HTR-8/SVneo (cell line): Measurements from ENCODE around the gene TMEM107.

Experiments used
- DNase-seq: peaks from one replicate; pipeline ENCODE4 v3.0.0; 2011; ENCODE audit warnings: low spot score, mixed read lengths; ENCODE audit not compliant: insufficient read length
- FAIRE-seq: peaks from 2 replicates; lab custom pipeline; 2011; peaks lifted over from hg19 to GRCh38; lab: Jason Lieb, UNC

TMEM107 gene

GRCh38 chr17:8151641-8152111 is 24.5 kb downstream of the TMEM107 start:
- no peak for DNase-seq
- FAIRE-seq, result no peak

DNA sequence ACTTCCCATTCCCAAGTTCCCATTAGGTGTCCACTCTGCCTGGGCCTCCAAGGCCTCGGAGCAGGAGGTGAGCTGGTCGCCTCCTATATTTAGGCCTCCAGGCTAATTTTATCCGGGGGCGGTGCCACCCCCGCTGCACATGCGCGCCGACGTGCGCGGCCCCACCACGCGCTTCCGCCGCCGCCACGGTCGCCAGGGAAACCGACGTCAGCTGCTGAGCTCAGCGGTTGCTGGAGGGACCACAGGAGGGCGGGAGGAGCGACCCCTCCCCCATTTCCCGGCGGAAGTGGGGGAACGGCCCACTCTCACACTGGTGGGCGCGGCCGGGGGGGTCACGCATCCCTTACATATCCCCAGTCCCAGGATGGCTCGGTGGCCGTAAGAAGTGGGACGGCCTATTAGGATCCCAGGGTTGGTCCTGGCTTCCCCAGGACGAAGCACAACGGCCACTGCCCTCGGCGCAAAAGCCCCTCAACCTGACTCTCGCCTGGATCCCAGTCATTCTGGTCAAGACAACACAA is 25.0 kb downstream of the TMEM107 start:
- FAIRE-seq, result peak; percentile 86
- peak; percentile 76 for DNase-seq

- FAIRE-seq (peak; percentile 4), DNase-seq (no peak)
These were observed 25.7 kb downstream of the TMEM107 start for GRCh38 chr17:8150194-8151119.

GRCh38 chr17:8149419-8150193 is 26.6 kb downstream of the TMEM107 start:
- FAIRE-seq (peak; percentile 26), DNase-seq (no peak)

- DNase-seq (no peak), FAIRE-seq (no peak)
These were observed 27.6 kb downstream of the TMEM107 start for GRCh38 chr17:8148560-8148959.

- FAIRE-seq (no peak), DNase-seq (no peak)
These were observed 28.3 kb downstream of the TMEM107 start for GRCh38 chr17:8147805-8148404.

DNA sequence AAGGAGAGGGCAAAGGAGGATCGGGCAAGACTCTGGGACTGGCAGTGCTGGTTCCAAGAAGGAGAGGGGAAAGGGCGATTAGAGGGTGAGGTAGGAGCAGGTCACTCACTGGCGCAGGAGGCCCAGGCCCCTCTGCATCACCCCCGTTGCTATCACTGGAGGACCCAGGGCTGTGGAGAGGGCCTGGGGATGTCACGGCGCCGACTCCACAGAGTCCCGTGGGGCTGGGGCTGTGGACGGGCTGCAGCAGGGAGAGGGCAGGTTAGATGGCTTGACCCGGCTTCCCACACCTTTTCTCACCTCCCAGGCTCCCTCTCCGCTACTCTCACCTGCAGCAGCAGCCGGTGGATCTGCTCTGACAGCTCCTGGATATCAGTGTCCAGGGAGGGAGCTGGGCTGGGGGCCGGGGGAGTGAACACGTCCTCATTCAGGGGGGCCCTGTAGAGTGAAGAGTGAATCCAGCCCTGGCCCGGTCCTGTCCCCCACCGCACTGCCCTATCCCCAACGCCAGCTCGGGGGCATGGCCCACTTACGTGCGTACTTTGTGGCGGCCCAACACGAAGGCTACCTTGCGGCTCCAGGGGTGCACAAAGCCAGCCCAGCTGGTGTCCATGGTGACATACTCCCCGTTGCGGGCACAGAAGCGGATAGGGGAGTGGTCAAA is 28.9 kb downstream of the TMEM107 start:
- no peak for DNase-seq
- no peak for FAIRE-seq

GRCh38 chr17:8146381-8147140 is 29.6 kb downstream of the TMEM107 start:
- no peak for DNase-seq

GRCh38 chr17:8145811-8146210 is 30.4 kb downstream of the TMEM107 start:
- DNase-seq, result no peak
- FAIRE-seq, result no peak

More at GRCh38 chr17:8146381-8147140, 29.6 kb downstream of the TMEM107 start:
- FAIRE-seq, result no peak

DNA sequence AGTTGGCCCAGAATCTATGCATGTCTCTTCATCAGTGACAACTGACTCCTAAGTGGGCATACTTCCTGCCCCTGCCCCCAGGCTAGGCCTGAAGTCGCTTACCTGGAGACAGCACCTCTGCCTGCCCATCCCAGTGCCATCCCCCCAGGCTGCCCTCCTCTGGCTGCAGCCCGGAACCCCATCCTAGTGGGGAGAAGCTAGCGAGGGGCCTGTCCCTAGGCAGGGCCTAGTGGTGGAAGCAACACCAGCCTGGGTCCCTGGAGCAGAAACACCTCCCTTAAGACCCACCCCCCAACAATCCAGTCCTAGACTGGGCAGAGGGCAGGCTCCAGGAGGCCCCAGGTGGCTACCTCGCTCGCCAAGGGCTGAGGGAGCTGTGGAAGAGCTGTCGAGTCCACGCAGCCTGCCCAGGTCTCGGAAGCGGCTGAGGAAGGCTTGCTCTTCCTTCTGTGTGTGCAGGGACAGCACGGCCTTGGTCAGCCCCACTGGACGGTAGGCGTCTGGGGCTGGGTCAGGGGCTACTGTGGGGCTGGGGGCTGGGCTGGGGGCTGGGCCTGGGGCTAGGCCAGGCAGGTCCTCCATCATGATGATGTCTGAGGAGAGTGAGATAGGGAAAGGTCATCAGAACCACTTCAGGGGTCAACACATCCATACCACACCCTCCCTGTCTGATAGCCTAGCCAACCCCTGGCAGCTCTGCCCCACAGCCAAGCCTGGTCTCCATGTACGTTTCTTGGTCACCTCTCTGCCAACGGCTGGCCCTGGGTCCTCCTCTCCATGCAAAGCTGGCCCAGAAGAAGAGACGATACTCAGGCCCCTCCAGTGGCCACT is 31.6 kb downstream of the TMEM107 start:
- DNase-seq, result no peak
- FAIRE-seq, result no peak

DNA sequence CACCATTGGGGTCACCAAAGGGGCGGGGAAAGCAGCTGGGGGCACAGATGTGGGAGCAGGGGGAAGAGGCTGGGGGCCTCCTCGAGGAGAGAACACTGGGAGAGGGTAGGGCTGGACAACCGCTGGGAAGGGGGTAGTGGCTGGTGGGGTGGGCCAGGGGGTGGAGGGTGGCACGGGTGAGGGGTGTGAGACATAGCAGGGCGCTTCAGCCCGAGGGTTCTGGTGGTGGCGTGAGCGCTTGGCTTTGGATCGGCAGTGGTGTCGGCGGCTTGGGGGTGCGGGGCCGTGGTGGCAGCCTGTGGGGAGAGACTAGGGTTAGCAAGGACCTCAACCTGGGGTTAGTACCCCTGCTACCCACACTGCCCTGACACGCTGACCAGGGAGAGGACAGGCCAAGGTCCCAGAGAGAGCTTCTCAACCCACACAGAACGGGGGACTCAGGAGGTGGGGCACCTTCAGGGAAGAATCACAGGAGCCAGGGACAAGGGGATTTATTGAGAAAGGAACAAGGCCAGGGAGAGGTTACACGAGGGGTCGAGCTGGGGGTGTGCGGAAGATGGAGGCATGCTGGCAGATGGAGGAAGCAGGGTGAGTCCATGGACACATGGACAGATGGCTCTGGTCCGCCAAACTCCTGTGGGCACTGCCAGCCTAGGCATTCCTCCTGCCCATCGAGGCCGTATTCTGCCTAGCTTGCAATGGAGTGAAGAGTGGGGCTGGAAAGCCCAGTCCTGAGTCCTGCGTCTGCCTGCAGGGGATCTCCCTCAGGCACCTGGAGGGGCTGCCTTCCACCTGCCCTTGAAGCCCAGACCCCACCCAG is 32.4 kb downstream of the TMEM107 start:
- FAIRE-seq, result no peak
- DNase-seq, result no peak

- FAIRE-seq (no peak), DNase-seq (no peak)
These were observed 33.1 kb downstream of the TMEM107 start for GRCh38 chr17:8142887-8143580.

DNA sequence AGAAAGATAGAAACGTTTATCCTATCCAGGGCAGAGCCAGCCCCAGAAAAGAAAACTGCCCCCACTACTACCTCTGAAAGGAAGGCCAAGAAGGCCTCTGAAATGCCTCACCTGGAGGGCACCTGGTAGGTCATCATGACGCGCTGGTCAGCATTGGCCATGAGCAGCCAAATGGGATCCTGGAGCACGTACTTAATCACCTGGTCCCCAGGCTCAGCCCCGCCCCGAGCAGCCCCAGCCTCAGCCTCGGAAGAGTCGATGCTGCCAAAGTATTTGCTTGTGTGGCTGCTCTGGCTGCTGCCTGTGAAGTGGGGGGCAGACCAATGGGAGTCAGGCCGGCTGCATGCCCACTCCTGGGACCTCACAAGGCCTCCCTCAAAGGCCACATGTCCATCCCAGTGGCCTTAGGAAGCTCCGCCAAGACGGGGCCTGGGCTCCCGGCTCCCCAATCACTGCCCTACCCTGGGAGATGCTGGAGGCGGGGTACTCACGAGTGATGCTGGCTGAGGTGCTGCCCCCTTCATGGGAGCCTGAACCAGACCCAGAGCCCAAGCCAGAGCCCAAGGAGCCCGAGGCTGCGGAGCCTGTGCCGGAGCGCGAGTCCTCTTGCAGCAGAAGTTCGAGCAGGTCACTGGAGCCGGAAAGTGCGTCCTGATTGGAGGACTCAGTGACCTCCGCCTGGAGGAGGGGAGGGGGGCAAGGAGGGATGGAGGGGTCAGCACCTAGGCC is 33.9 kb downstream of the TMEM107 start:
- DNase-seq, result no peak
- no peak for FAIRE-seq

GRCh38 chr17:8141741-8142140 is 34.4 kb downstream of the TMEM107 start:
- FAIRE-seq (no peak), DNase-seq (no peak)

GRCh38 chr17:8141045-8141444 is 35.1 kb downstream of the TMEM107 start:
- FAIRE-seq (no peak), DNase-seq (no peak)
